Activated CD4-positive, alpha-beta T cell treated with anti-CD3 and anti-CD28 coated beads for 24 hours (primary cell): ENCODE data around the gene ASH1L.
"Not testable (repeated sequence)": the region's sequence is repeated elsewhere in the genome, so short reads cannot be mapped to it uniquely, and the experiment has no call there.

Experiments used
- DNase-seq, 2 donors: peaks; one replicate each; pipeline ENCODE4 v3.0.0-alpha.2; 2020; ENCODE audit warnings: low read depth in 2 of 2

ASH1L gene

GRCh38 chr1:155555915-155556314, 6.7 kb downstream of the ASH1L start:
- no peak for DNase-seq

- DNase-seq = no peak
Observed at GRCh38 chr1:155553349-155553748, 9.3 kb downstream of the ASH1L start.

- no peak for DNase-seq
Observed at GRCh38 chr1:155548706-155549105, 13.9 kb downstream of the ASH1L start.

GRCh38 chr1:155540000-155540874, 22.4 kb downstream of the ASH1L start:
- no peak for DNase-seq

- no peak for DNase-seq
Observed at GRCh38 chr1:155537193-155537592, 25.4 kb downstream of the ASH1L start.

- DNase-seq = no peak
Observed at GRCh38 chr1:155531624-155532023, 31.0 kb downstream of the ASH1L start.

GRCh38 chr1:155529929-155530328, 32.7 kb downstream of the ASH1L start:
- no peak for DNase-seq

GRCh38 chr1:155529109-155529508, 33.5 kb downstream of the ASH1L start:
- no peak for DNase-seq

GRCh38 chr1:155527677-155528076, 34.9 kb downstream of the ASH1L start:
- no peak for DNase-seq

- no peak for DNase-seq
Observed at GRCh38 chr1:155526356-155526755, 36.2 kb downstream of the ASH1L start.

- DNase-seq = no peak
Observed at GRCh38 chr1:155522069-155522468, 40.5 kb downstream of the ASH1L start.

GRCh38 chr1:155518484-155518883, 44.1 kb downstream of the ASH1L start:
- no peak for DNase-seq

GRCh38 chr1:155514582-155515187, 47.9 kb downstream of the ASH1L start:
- peak in 1 of 2 donors; percentile 3 for DNase-seq

- no peak for DNase-seq
Observed at GRCh38 chr1:155513300-155513916, 49.2 kb downstream of the ASH1L start.

- not testable (repeated sequence) for DNase-seq
Observed at GRCh38 chr1:155511385-155511784, 51.2 kb downstream of the ASH1L start.

- no peak for DNase-seq
Observed at GRCh38 chr1:155509064-155509463, 53.5 kb downstream of the ASH1L start.

- no peak for DNase-seq
Observed at GRCh38 chr1:155507945-155508344, 54.7 kb downstream of the ASH1L start.

- DNase-seq = not testable (repeated sequence)
Observed at GRCh38 chr1:155505963-155506362, 56.6 kb downstream of the ASH1L start.

- DNase-seq = no peak
Observed at GRCh38 chr1:155504207-155504606, 58.4 kb downstream of the ASH1L start.

GRCh38 chr1:155499953-155500639, 62.5 kb downstream of the ASH1L start:
- DNase-seq = no peak

- no peak for DNase-seq
Observed at GRCh38 chr1:155499263-155499662, 63.3 kb downstream of the ASH1L start.

- DNase-seq = not testable (repeated sequence)
Observed at GRCh38 chr1:155493595-155493994, 69.0 kb downstream of the ASH1L start.
